GM18858 (cell line): ENCODE data around the gene RNU1-2.
"Not testable (repeated sequence)": the region's sequence is repeated elsewhere in the genome, so short reads cannot be mapped to it uniquely, and the experiment has no call there.

Experiments
- ATAC-seq: cut with Tn5 transposase; IDR thresholded peaks from one replicate; pipeline ENCODE4 v1.9.1; 2021; ENCODE audit not compliant: unreplicated experiment

RNU1-2 gene

DNA sequence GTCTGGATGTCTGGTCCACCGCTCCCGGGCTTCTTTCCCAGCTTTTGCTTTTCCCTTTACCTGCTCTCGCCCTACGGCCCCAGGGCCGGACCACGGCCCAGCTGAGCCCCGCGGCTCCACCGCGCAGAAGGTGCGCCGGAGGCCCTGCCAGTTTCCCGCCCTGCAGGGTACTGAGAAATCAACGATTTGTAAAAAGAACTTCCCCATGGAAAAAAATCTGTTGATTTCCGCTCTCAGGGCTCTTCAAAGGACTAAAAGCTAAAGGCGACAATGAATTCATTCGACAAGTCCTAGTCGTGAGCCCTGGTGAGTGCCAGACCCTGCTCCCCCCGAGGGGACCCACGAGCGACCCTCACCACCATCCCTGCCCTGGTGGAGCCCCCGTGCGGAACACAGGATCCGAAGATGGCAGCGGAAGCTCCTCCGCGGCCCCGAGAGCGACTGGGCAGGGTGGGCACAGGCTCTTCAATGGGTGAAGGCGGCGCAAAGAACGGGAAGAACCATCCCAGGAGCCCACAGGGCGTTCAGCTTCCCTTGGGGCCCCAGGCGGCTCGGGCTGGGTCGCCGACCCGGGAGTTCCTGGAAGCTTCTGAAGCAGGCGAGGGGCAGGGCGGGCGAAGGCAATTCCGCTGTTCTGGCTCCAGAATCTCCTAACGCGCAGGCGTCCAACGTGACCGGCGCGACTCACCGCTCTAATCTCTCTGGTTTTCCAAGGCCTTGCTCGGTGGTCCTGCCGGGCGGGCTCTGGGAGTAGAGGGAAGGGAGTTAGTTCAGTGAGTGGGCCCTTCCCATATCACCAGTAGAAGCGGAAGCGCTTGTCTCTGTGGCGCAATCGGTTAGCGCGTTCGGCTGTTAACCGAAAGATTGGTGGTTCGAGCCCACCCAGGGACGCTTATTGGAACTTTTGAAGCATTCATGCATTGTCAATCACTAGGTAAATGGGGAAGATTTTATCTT is 6.6 kb upstream of the RNU1-2 start:
- no peak for ATAC-seq

DNA sequence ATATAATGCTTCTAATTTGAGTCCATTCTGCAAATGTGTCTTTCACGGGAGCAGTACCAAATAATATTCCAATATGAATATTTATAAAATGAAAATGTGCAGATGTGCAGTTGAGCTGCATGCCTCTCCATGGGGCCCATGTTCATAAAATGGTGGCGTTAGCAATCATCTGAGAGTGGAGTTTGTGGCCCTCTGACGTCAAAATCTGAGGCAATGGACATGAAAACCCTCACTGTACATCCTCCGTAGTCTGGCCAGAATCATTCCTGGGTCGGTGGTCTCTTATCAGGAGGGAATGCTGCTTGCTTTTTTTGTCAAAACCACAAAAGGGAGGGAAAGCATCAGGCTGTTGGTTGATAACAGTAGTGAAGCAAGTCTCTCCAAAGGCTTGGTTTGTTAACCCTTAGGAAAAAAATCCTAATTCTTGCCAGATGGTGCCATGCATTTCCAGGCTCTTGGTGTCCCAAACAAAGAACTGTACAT is 5.2 kb upstream of the RNU1-2 start:
- ATAC-seq: not testable (repeated sequence)

DNA sequence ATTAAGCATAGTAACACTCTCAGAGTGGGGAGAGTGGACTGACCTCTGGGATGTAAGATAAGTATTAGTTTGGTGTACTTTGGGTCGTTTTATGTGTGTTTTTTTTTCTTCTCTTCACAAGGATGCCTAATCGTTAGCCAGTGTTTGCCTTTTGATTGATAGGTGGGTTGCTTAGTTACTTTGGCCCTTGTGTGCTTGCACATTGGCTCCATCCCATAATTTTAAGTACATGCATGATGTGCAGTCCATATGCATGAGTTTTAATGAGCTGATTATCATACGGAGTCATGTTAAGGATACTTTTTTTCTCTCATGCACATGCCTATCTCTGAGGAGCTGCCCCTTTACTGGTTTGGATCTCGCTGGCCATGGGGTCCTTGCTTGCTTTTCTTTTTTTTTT is 4.7 kb upstream of the RNU1-2 start:
- ATAC-seq: not testable (repeated sequence)

DNA sequence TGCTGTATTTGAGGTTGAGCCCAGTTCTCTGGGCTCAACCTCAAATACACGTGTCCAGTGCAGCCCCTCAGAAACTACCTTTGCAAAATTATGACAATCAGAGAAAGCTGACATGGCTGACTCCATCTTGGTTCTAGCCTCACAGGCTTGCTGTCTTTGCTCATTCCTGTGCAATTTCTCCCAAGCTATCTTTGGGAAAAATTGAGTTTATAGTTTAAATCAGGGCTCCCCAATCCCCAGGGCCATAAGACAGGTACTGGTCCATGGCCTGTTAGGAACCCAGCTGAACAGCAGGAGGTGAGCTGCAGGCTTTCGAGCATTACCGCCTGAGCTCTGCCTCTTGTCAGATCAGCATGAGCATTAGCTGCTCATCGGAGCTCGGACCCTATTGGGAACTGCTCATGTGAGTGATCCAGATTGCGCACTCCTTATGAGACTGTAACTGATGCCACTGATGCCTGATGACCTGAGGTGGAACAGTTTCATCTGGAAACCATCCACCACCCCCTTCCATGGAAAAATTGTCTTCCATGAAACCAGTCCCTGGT is 2.7 kb upstream of the RNU1-2 start:
- not testable (repeated sequence) for ATAC-seq

DNA sequence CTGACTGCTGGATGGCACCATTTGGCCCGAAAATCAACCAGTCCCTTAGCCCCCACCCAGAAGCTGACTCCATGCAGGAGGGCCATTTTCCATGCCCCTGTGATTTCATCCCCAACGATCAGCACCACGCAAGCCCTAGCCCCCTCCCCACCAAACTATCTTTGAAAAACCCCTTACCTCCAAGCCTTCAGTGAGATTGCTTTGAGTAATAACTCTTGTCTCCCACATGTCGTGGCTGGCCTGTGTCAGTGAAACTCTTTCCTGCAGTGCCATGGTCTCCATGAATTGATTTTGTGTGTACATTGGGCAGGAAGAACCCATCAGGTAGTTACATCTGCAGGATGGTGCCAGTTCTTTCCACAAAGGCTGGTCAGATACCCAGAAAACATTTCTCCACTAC is 2.0 kb upstream of the RNU1-2 start:
- ATAC-seq: not testable (repeated sequence)

DNA sequence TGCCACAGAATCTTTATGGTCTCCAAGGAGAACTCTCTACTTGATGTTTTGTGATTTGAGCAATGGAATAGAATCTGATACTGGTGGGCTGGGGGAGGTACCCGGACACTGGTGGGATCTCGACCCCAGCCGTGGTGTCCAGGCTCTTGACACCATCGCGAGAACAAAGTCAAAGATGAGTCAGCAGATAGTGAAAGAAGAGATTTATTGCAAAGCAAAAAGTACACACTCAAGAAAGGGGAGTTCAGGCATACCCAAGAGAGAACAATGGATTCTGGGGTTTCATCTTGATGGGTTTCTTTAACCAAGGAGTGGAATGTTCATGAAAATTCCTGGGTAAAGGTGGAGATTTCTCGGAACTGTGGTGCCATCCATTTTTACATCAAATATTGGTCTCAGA is 1.4 kb upstream of the RNU1-2 start:
- not testable (repeated sequence) for ATAC-seq

DNA sequence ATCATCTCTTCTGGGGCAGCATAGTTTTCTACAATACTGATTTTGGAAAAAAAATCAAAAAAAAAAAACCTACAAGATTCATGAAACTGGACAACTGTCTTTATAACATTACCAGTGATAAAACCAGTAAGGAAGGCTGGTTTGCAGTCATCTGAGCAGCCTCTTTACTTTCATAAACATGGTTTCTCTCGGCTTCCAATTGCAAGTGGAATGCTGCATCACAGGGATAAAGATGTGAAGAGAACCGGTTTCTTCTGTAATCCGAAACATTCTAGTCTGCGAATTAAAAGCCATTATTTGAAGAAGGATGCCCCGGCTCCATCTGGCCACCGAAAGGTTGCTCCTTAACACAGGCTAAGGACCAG is 565 bp upstream of the RNU1-2 start:
- ATAC-seq: not testable (repeated sequence)

DNA sequence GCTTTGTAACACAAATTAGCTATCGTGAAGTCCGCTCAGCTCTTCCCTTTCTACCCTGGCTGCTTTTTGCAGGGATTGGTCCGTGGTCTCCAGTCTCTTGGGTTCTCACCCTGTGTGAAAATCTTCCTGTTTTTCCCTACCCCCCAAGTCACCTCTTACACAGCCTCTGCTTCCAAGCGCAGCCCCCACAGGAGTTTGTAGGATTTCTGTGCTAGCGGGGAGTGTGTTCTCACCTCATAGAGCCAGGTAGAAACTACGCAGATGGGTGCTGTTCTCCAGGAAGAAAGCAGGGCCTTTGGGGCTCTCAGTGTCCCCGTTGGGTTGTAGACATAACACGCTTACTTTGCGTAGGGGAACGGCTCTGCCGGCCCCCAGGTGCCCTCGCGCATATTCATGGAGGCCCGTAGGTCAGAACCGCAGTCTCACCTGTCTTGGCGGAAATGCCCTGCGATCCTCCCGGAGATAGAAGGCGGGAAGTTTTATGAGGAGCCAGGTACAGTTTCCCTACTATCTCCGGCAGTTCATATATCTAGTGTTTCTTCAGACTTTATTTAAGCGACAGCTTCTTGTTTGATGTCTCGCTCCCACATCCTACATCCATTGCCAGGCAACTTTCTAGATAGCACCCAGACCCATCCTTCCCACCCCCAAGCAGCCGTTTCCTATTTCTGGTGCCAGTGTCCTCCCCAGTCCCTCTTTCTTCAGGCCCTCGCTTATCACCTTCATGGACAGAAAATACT is 706 bp downstream of the RNU1-2 start:
- ATAC-seq: not testable (repeated sequence)

DNA sequence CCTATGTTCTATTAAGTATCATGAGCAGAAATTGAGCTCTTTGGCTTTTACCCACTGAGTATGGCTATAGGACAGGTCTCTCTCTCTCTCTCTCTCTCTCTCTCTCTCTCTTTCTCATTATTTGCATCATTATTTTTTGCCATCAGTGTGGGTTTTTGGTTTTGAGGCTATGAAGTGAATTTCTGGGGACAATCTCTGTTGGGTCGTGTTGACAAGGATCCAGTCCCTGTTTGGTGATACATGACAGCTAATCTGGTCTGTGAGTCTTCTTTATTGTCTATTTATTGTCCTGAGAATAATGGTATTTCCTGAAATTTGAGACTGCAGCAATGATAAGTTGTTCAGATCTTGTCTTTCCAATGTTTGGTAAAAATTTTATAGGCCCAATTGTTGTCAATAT is 1.9 kb downstream of the RNU1-2 start:
- not testable (repeated sequence) for ATAC-seq

DNA sequence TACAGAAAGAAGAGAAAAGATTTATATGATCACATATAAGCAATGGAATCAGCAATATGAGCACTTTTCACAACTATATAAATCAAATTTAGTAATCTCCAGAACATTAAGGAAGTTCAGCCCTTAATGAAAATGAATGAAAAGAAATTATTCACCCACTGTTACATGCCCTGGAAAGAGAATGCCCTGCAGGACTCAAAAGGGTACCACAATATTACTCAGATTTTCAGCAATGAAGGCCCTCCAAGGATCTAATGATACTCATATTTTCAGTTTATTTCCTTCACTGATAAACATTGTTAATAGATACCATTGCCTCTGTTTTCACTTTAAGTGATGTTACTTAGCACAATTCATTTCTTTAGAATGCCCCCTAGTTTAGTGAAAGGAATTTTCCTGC is 2.5 kb downstream of the RNU1-2 start:
- ATAC-seq: not testable (repeated sequence)

DNA sequence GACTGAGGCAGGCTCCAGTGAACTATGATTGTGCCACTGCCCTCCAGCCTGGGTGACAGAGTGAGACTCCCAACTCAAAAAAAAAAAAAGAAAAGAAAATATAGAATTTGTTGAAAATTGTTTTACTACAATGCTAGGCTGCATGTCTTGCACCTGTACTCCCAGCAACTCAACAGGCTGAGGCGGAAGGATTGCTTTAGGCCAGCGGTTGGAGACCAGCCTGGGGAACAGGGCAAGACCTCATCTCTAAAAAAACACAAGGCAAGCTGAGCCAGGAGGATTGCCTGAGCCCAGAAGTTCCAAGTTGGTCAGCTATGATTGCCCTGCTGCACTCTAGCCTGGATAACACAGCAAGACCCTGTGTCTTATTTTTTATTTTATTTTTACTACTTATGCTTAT is 3.2 kb downstream of the RNU1-2 start:
- ATAC-seq: not testable (repeated sequence)

DNA sequence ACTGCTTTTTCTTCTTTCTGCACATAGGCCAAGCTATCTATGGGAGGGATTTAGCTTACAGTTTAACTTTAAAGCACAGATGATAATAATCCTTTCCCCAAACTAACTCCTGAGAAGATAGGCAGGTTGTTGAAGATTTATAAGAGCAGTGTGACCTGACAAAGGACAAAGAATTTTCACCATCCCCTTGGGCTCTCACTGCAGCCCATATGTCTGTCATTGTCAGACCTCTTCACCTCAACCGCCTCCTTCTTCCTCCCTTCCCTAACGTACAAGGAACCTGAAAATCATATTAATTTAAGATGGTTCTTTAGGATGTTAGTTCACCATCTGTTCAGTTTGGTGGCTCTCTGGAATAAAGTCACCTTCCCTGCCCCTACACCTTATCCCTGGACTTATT is 5.0 kb downstream of the RNU1-2 start:
- no peak for ATAC-seq

DNA sequence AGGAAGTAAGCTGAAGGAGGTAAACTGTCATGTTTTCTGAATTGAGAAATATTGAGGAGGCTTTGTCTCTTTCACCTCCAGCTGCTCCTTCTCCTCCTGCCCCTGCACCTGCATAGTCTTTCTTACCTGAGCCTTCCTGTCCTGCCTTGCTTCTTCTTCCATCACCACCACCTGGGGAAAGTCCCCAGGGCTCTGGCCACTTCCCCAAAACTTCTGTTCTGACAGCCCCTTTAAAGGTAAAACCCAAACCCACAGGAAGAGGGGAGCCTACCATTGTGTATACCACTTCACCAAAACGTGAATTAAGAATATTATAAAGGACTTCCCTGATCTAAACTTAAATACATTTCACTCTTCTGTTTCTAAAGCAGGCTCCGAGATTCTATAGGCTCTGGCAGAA is 5.6 kb downstream of the RNU1-2 start:
- ATAC-seq: not testable (repeated sequence)

DNA sequence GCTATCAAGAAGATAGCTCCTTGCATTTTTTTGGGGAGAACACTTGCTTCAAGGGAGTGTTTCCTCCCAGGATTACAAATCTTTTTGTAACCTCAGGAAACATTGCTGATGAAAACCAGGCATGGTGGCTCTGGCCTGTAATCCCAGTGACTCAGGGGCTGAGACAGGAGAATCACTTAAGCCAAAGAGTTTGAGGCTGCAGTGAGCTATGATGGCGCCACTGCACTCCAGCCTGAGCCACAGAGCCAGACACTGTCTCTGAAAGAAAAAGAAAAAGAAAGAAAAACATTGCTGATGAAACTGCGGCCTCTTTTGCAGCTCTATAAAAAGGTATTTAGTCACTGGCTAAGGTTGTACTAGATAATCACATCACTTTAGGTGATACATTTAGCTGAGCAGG is 7.3 kb downstream of the RNU1-2 start:
- no peak for ATAC-seq

DNA sequence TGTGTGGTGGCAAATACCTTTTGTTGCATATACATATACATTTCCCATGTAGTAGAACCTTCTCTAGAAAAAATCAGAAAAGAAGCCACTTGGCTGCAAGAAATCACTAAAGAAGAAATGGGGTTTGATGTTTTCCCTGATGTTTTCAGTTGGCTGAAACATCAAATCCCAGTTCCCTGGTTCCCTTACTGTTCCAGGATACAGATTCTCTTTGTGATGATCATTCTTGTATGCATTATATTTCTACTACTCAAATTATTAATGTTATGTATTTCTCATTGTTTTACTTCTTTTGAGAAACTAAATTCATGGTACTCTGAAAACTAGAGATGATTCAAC is 7.6 kb downstream of the RNU1-2 start:
- ATAC-seq: no peak

DNA sequence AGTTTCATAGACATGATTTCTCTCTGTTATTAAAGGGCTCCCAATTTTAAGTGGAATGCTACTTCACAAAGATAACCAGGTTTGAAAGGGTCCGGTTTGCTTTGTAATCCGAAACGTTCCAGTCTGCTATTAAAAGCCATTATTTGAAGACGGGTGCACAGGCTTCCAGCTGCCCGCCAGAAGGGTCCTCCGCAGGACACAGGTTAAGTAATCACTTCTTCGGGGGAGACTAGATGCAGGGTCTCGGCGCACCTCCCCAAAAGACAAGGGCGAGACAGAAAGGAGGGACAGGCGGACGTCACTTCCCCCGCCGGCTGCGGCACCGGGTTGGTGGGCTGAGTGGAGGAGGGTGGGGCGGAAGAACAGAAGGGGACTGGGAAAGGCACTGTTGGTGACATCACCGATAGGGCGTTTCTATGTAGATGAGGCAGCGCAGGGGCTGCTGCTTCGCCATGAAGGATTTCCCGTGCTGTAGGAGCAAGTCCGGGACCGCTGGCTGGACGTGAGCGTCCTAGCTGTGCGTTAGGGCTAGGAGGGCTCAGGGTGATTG is 8.9 kb downstream of the RNU1-2 start:
- peak; percentile 53 for ATAC-seq

DNA sequence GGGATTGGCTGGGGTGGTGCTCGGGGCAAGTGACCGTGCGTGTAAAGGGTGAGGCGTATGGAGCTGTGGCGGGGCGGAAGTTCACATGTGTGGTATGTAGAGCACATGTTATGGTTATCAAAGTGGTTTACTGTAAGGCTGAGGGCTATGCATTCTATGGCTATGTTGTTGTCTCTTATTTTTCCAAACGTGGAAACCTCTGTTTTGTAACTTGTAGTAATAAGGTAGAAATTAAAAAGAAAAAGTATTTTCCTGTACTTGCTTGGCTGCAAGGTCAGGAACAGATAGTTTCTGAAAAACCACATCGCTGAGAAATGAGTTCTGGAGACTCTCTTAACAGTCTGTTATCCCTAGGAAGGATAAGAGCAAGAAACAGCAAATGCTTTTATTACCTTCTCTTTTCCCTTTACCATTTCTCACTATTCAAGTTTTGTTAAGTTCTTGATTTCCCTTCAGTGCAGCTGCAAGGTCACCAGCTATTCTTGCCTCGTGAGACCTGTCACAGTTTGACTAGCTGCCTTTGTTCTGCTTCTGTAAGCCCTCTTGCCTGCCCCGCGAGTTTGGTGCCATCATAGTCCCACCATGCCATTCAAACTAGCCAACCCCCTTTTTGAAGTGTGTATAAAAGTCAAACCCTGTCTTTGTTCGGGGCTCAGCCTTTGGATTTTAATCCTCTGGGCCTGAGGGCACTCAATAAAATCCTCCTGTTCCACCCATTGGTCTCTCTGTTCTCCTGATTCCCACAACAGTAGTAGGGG is 9.5 kb downstream of the RNU1-2 start:
- ATAC-seq: peak; percentile 59

DNA sequence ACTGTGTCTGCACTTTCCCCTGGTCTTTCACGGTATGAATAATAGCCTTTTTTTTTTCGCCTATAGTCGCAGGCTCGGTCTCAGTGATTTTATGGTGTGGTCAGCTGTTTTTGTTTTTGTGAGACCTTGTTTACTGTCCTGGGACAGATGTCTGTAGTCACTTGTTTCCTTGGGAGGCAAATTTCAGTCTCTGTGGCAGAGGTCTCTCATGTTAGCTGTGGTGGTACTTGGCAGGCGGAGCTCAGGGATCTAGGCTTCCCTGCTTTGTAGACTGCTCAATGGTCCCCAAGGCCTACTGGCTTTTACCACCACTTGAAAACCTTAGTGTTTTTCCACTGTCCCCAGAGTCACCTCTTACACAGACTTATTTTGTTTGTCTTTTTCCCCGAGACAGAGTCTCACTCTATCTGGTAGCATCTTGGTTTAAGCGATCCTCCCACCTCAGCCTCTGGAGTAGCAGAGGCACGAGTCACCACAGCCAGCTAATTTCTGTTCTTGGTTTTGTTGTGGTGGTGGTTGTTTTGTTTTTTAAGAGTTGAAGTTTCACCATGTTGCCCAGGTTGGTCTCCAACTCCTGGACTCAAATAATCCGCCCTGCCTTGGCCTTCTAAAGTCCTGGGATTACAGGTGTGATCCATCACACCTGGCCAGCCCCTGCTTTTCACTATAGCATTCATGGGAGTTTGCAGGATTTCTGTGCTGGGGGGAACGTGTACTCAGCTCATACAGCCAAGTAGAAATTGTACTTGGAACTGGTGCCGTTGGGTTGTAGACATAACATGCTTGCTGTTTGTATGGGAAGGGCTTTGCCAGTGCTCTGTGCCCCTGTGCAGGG is 10.3 kb downstream of the RNU1-2 start:
- ATAC-seq: no peak

DNA sequence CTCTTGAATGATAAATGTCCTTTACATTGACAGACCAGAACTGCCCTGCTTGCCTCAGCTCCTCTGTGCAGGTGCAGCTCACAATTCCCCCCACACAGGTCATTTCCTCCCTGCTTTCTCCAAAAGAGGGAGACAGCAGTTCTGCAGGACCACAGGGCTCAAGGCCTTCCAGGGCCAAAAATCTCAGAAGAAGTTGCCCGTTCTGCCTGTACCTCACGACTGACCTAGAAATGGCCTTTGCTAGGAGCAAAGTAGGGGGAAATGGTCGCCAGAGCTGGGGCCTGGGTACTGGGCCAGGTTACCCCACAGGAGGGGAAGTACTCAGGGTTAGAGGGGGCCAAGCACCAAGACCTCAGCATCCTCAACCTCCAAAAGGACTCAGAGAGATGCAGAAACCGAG is 11.1 kb downstream of the RNU1-2 start:
- no peak for ATAC-seq
